Body of pancreas (tissue), 4 donors: Measurements from ENCODE around the gene ERMAP. TPM values are rescaled to one million over a fixed set of nuclear protein-coding genes. Genes with fewer than 3 reads are reported as not detected.
"Not testable (repeated sequence)": the region's sequence is repeated elsewhere in the genome, so short reads cannot be mapped to it uniquely, and the experiment has no call there.

Experiments used
- ATAC-seq: fragments of 150-250 bp; one replicate; pipeline ENCODE4 v1.9.1; 2016
- DNase-seq, 4 donors: peaks; one replicate each; pipeline ENCODE4 v3.0.0-alpha.2; 2019
- H3K27ac ChIP-seq, 4 donors: fragments of 200-600 bp; sonication (generic); 1 replicate in 3 of 4; 2 replicates in 1 of 4; pipeline versions ENCODE4 v1.5.1 to v1.6.1; 2016 to 2019; ENCODE audit warnings: mild to moderate bottlenecking in 1 of 4, mixed read lengths in 1 of 4, moderate library complexity in 1 of 4
- H3K27me3 ChIP-seq, 2 donors: fragments of 200-600 bp; sonication (generic); one replicate each; pipeline ENCODE4 v1.6.0; 2016; ENCODE audit warnings: mild to moderate bottlenecking in 1 of 2
- H3K36me3 ChIP-seq, 2 donors: fragments of 200-600 bp; sonication (generic); replicated peaks in 1 of 2; 2 replicates each; pipeline ENCODE4 v1.5.1; 2016; ENCODE audit warnings: low read depth in 2 of 2; ENCODE audit not compliant: insufficient read depth in 1 of 2
- H3K4me1 ChIP-seq: fragments of 200-600 bp; sonication (generic); one replicate; pipeline ENCODE4 v1.6.0; 2016
- H3K4me3 ChIP-seq, 2 donors: fragments of 200-600 bp; sonication (generic); 1 replicate in 1 of 2; 2 replicates in 1 of 2; pipeline ENCODE4 v1.5.1; 2016 to 2019
- H3K9me3 ChIP-seq, 3 donors: fragments of 200-600 bp; sonication (generic); 1 replicate in 2 of 3; 2 replicates in 1 of 3; pipeline ENCODE4 v1.5.1; 2016
- POLR2A ChIP-seq, 3 donors: fragments of 450-650 bp; IDR thresholded peaks; one replicate each; pipeline ENCODE4 v1.6.1; 2016; ENCODE audit warnings: antibody characterized with exemption in 3 of 3, mild to moderate bottlenecking in 2 of 3
- WGBS, 2 donors: methylation state at CpG; one replicate each; pipeline ENCODE4 v1.1.5; 2017; 5-methylcytosine and 5-hydroxymethylcytosine counted together
- intact Hi-C: fragments of 100-400 bp; cut with DNase I; formaldehyde crosslinking; loops from one replicate; pipeline ENCODE4 v1.15.1; 2023
- total RNA-seq, 2 donors: library from RNA; depleted of rRNA; stranded (reverse); fragments of >200 nt; gene quantifications; one replicate each; pipeline ENCODE4 v1.1.0, GENCODE V29; 2016
- TF ChIP-seq, protein P1 (sequence below), 7 experiments: fragments of 450-650 bp in 4 of 7; fragments of 200-600 bp in 3 of 7; sonication (generic) in 3 of 7; IDR thresholded peaks; one replicate each; pipeline ENCODE4 v1.5.1; 2016 to 2019; ENCODE audit warnings: antibody characterized with exemption in 7 of 7

ERMAP gene
- total RNA-seq, 2 donors from 2014 or later, result 8.8 to 11.9 TPM

DNA sequence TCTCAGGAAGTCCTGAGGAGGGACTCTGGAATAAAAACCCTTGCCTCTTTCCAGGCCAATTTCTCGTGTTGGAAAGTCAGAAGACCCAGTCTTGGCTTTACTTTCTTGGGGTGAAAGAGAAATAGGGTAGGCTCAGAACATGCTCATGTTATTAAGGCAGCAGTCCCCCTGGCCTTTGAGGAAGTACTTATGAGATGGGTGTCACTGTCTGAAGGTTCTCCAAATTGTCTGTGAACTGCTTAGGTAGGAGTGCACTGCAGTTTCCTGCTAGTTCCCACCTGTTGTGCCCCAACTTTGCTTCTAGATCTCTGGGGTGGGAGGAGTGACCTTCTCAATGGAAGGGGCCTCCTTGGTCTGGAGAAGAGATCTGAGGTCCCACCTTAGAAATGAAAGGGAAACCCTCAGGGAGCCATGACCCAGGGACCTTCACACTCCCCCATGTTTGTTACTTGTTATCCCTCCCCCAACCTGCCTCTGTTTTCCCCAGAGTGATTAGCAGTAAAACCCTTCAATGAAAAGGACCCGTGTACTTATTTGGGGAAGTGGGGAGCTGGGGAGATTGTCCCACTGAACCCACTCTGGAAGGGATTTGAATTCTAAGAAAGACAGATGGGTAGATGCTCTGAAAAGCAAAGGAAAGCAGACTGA lies 35.2 kb downstream of the ERMAP start:
- Histone ChIP-seq H3K27ac (no peak overlapping the region), H3K27me3 (no peaks in the 10 kb centered on the region), H3K36me3 (peaks cover 0 to 2% of the 10 kb centered on the region in 2 donors), H3K4me1 (peaks cover 13% of the 10 kb centered on the region), H3K9me3 (no peaks in the 10 kb centered on the region), H3K4me3 (no peak overlapping the region)
- ATAC-seq, result no peak
- intact Hi-C loops, result no loop called here
- TF ChIP-seq, protein P1, sequence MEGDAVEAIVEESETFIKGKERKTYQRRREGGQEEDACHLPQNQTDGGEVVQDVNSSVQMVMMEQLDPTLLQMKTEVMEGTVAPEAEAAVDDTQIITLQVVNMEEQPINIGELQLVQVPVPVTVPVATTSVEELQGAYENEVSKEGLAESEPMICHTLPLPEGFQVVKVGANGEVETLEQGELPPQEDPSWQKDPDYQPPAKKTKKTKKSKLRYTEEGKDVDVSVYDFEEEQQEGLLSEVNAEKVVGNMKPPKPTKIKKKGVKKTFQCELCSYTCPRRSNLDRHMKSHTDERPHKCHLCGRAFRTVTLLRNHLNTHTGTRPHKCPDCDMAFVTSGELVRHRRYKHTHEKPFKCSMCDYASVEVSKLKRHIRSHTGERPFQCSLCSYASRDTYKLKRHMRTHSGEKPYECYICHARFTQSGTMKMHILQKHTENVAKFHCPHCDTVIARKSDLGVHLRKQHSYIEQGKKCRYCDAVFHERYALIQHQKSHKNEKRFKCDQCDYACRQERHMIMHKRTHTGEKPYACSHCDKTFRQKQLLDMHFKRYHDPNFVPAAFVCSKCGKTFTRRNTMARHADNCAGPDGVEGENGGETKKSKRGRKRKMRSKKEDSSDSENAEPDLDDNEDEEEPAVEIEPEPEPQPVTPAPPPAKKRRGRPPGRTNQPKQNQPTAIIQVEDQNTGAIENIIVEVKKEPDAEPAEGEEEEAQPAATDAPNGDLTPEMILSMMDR (IDR thresholded peaks at IDR 0.05), result no peak
- TF ChIP-seq POLR2A (IDR thresholded peaks at IDR 0.05), result no peak
- WGBS, 2 donors, result 88 to 89% methylated on average over 2 of the region's 2 CpGs
- DNase-seq, result no peak

DNA sequence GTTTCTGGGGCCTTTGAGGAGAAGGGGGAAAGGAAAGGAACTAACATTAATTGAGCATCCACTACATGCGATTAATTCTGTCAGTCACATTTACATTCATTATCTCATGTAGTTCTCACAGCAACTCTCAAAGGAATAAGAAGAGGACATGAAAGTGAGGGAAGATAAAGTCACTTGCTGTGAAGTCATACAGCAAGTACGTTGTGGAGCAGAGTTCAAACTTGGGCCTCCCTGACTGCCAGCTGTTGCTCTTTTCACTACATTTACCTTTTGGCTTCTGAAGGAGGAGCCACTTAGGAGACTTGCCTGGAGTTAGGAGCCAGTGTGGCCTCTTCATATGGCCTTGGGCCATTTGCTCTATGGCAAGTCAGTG lies 35.7 kb downstream of the ERMAP start:
- H3K4me3 ChIP-seq, result no peak overlapping the region
- intact Hi-C loops, result no loop called here
- peaks cover 0 to 2% of the 10 kb centered on the region in 2 donors for H3K36me3 ChIP-seq
- DNase-seq (no peak), ATAC-seq (no peak)
- WGBS, 2 donors, result 45 to 48% methylated on average over 2 of the region's 2 CpGs
- no peak overlapping the region for H3K27ac ChIP-seq
- TF ChIP-seq POLR2A (IDR thresholded peaks at IDR 0.05), result no peak
- TF ChIP-seq, protein P1 (IDR thresholded peaks at IDR 0.05), result no peak
- no peaks in the 10 kb centered on the region for H3K27me3 ChIP-seq
- peaks cover 7% of the 10 kb centered on the region for H3K4me1 ChIP-seq
- H3K9me3 ChIP-seq, result no peaks in the 10 kb centered on the region

DNA sequence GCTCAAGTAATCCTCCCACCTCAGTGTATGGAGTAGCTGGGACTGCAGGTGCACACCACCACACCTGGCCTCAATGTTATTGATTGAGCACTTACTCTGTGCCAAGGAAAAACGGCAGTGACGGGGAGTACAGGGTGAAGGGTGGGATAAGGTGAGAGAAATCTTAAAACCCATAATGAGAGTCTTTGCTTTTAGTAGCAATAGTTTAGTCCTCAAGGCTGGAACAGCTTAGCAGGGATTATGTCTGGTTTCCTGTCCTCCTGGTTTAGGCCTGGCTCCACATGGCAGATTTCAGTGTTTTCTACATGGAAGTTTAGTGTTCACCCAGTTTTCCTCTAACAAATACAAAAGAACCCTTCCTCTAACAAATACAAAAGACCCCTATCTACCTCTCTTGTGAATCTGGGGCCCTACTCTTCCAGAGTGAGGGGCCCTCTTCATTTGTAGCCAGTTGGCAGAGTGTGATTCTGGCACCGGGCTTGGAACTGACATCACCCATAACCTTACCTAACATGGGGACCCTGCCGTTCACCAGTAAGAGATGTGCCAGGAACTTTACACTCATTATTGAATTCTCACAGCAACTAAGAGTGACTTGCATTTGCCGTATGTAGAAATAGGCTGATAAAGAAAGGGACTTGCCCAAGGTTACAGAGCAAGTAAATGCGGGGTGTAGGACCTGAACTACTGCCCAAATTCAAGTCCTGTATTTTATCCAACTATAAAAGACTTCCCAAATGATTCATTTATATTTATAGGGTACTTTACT lies 36.4 kb downstream of the ERMAP start:
- no peaks in the 10 kb centered on the region for H3K27me3 ChIP-seq
- intact Hi-C loops, result no loop called here
- no peaks in the 10 kb centered on the region for H3K9me3 ChIP-seq
- no peak overlapping the region for H3K4me3 ChIP-seq
- peaks cover 0 to 2% of the 10 kb centered on the region in 2 donors for H3K36me3 ChIP-seq
- DNase-seq (no peak), ATAC-seq (no peak)
- peaks cover under 1% of the 10 kb centered on the region for H3K4me1 ChIP-seq
- no peak for TF ChIP-seq POLR2A (IDR thresholded peaks at IDR 0.05)
- TF ChIP-seq, protein P1 (IDR thresholded peaks at IDR 0.05), result no peak
- no peak overlapping the region for H3K27ac ChIP-seq
- 51 to 67% methylated on average over 6 of the region's 6 CpGs for WGBS, 2 donors

DNA sequence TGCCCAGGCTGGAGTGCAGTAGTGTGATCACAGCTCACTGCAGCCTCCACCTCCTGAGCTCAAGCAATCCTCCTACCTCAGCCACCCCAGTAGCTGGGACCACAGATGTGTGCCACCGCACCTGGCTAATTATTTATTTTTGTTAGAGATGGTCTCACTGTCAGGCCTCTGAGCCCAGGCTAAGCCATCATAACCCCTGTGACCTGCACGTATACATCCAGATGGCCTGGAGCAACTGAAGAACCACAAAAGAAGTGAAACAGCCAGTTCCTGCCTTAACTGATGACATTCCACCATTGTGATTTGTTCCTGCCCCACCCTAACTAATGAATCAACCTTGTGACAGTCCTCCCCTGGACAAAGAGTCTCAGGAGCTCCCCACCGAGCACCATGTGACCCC lies 39.6 kb downstream of the ERMAP start:
- intact Hi-C loops, ATAC-seq, H3K27ac ChIP-seq: not testable (repeated sequence)

DNA sequence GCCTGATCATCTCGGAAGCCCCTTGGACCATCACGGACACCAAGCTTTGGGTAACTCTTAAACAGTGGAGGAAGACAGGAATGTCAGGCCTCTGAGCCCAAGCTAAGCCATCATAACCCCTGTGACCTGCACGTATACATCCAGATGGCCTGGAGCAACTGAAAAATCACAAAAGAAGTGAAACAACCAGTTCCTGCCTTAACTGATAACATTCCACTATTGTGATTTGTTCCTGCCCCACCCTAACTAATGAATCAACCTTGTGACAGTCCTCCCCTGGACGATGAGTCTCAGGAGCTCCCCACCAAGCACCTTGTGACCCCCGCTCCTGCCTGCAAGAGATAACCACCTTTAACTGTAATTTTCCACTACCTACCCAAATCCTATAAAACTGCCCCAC lies 42.4 kb downstream of the ERMAP start:
- H3K4me3 ChIP-seq, ATAC-seq, H3K27ac ChIP-seq, H3K4me1 ChIP-seq, H3K36me3 ChIP-seq, intact Hi-C loops, H3K27me3 ChIP-seq, DNase-seq: not testable (repeated sequence)
- H3K9me3 ChIP-seq, result peaks cover 0 to 13% (median 0%) of the 10 kb centered on the region in 3 donors
- WGBS, 2 donors, result 75% methylated on average over 5 of the region's 5 CpGs

More for the DNA sequence above, 39.6 kb downstream of the ERMAP start:
- not testable (repeated sequence) for H3K4me1 ChIP-seq, H3K4me3 ChIP-seq, H3K36me3 ChIP-seq, H3K27me3 ChIP-seq, DNase-seq
- H3K9me3 ChIP-seq, result peaks cover 0 to 13% (median 0%) of the 10 kb centered on the region in 3 donors
- 92 to 94% methylated on average over 3 of the region's 3 CpGs for WGBS, 2 donors
